DND-41 (cell line): ENCODE data around the gene SGCD.

Source experiments
- ATAC-seq: fragments of 200-7000 bp; cut with Tn5 transposase; 3 replicates; pipeline ENCODE4 v1.9.1; 2021; ENCODE audit warnings: low read depth; ENCODE audit not compliant: insufficient read depth
- DNase-seq: peaks from one replicate; pipeline ENCODE4 v3.0.0-alpha.2; 2020
- H2AFZ ChIP-seq: 2 replicates; pipeline ENCODE4 v1.6.0; 2012; ENCODE audit warnings: low read depth, low read length
- H3K27ac ChIP-seq: 2 replicates; pipeline ENCODE4 v1.5.1; 2012; ENCODE audit warnings: low read length, inconsistent platforms
- H3K27me3 ChIP-seq: fragments of 200-600 bp; sonication (generic); 2 replicates; pipeline ENCODE4 v1.6.0; 2012; ENCODE audit warnings: low read length, mild to moderate bottlenecking, inconsistent platforms; ENCODE audit not compliant: insufficient read depth, poor library complexity
- H3K36me3 ChIP-seq: 2 replicates; pipeline ENCODE4 v1.5.1; 2012; ENCODE audit warnings: low read length, inconsistent platforms; ENCODE audit not compliant: insufficient read depth
- H3K4me1 ChIP-seq: 2 replicates; pipeline ENCODE4 v1.5.1; 2012; ENCODE audit warnings: mild to moderate bottlenecking, low read length; ENCODE audit not compliant: insufficient read depth
- H3K4me2 ChIP-seq: 2 replicates; pipeline ENCODE4 v1.6.0; 2012; ENCODE audit warnings: mild to moderate bottlenecking, moderate library complexity, low read length, inconsistent platforms; ENCODE audit not compliant: insufficient read depth
- H3K4me3 ChIP-seq, 2 experiments: fragments of 200-600 bp in 1 of 2; shearing (Covaris generic) in 1 of 2; 2 replicates each; pipeline ENCODE4 v1.5.1; 2012 to 2016; ENCODE audit warnings: inconsistent platforms in 2 of 2, low read length in 2 of 2, mild to moderate bottlenecking in 2 of 2, low read depth in 1 of 2, moderate library complexity in 1 of 2
- H3K79me2 ChIP-seq: 2 replicates; pipeline ENCODE4 v1.6.0; 2012; ENCODE audit warnings: low read length, inconsistent platforms; ENCODE audit not compliant: insufficient read depth
- H3K9ac ChIP-seq: 2 replicates; pipeline ENCODE4 v1.6.0; 2012; ENCODE audit warnings: low read depth, mild to moderate bottlenecking, inconsistent platforms, low read length, moderate library complexity
- H3K9me3 ChIP-seq: 2 replicates; pipeline ENCODE4 v1.5.1; 2012; ENCODE audit warnings: low read length, moderate library complexity, mild to moderate bottlenecking, inconsistent platforms; ENCODE audit not compliant: insufficient read depth, severe bottlenecking
- H4K20me1 ChIP-seq: 2 replicates; pipeline ENCODE4 v1.6.0; 2012; ENCODE audit warnings: low read length; ENCODE audit not compliant: insufficient read depth
- CTCF ChIP-seq: IDR thresholded peaks from 2 replicates; pipeline ENCODE4 v1.5.1; 2012; ENCODE audit warnings: borderline replicate concordance, low read length, moderate library complexity, mild to moderate bottlenecking; ENCODE audit not compliant: poor library complexity, severe bottlenecking; ENCODE audit errors: extremely low read depth
- EZH2 ChIP-seq: IDR thresholded peaks from 3 replicates; pipeline ENCODE4 v1.6.1; 2012; ENCODE audit warnings: borderline replicate concordance, low read depth, mild to moderate bottlenecking, moderate library complexity, low read length, inconsistent platforms; ENCODE audit not compliant: severe bottlenecking

The SGCD gene

GRCh38 chr5:156383510-156384265, 56.7 kb downstream of the SGCD start:
- ATAC-seq (no peak), DNase-seq (no peak)
- no peaks in the 10 kb centered on the region for H3K9me3 ChIP-seq
- H3K4me3 ChIP-seq = no peak overlapping the region
- peaks cover 2% of the 10 kb centered on the region for H3K27me3 ChIP-seq
- H3K4me1 ChIP-seq = no peaks in the 10 kb centered on the region
- H3K4me2 ChIP-seq = no peak overlapping the region
- no peaks in the 10 kb centered on the region for H3K79me2 ChIP-seq
- H2AFZ ChIP-seq = no peak overlapping the region
- no peak overlapping the region for H3K9ac ChIP-seq
- no peak overlapping the region for H3K27ac ChIP-seq
- H3K36me3 ChIP-seq = no peaks in the 10 kb centered on the region
- no peaks in the 10 kb centered on the region for H4K20me1 ChIP-seq
- TF ChIP-seq EZH2 = no peak
- TF ChIP-seq CTCF = no peak

- Histone ChIP-seq H3K27ac (no peak overlapping the region), H3K4me1 (no peaks in the 10 kb centered on the region), H3K27me3 (no peaks in the 10 kb centered on the region), H3K4me2 (no peak overlapping the region), H3K9ac (no peak overlapping the region), H4K20me1 (no peaks in the 10 kb centered on the region), H2AFZ (no peak overlapping the region), H3K79me2 (no peaks in the 10 kb centered on the region), H3K36me3 (no peaks in the 10 kb centered on the region), H3K4me3 (no peak overlapping the region), H3K9me3 (no peaks in the 10 kb centered on the region)
- DNase-seq (no peak), ATAC-seq (no peak)
- TF ChIP-seq EZH2 (no peak), CTCF (no peak)
Measured at GRCh38 chr5:156385416-156385815, 58.5 kb downstream of the SGCD start.

- DNase-seq (no peak), ATAC-seq (no peak)
- H3K36me3 ChIP-seq = no peaks in the 10 kb centered on the region
- no peaks in the 10 kb centered on the region for H3K4me1 ChIP-seq
- H4K20me1 ChIP-seq = no peaks in the 10 kb centered on the region
- H3K4me2 ChIP-seq = no peak overlapping the region
- H3K27ac ChIP-seq = no peak overlapping the region
- H3K9me3 ChIP-seq = no peaks in the 10 kb centered on the region
- no peak overlapping the region for H2AFZ ChIP-seq
- H3K27me3 ChIP-seq = peaks cover 2% of the 10 kb centered on the region
- TF ChIP-seq EZH2 (no peak), CTCF (no peak)
- no peak overlapping the region for H3K4me3 ChIP-seq
- no peak overlapping the region for H3K9ac ChIP-seq
- H3K79me2 ChIP-seq = no peaks in the 10 kb centered on the region
Measured at GRCh38 chr5:156386976-156387375, 60.0 kb downstream of the SGCD start.

DNA sequence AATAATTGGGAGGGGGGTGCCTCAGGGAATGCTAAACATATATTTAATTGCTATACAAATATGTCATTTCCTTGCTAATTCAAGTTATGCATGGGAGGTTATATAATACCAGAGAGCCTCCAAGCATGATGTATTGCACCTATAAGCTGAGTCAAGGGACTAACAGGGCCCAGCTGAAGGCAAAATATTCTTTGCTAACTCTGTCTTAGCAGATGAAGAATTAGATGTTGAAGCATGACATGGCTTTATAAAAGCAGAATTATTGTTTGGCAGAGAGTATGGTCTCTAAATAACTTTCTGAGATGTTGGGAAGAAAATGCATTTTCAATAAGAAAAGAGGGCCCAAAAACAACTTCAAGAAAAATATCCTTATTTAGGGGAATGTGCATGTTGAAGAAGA, 60.4 kb downstream of the SGCD start:
- ATAC-seq = no peak
- no peaks in the 10 kb centered on the region for H3K4me1 ChIP-seq
- no peak overlapping the region for H3K27ac ChIP-seq
- H4K20me1 ChIP-seq = no peaks in the 10 kb centered on the region
- H3K9me3 ChIP-seq = no peaks in the 10 kb centered on the region
- no peak overlapping the region for H3K4me2 ChIP-seq
- no peak overlapping the region for H3K4me3 ChIP-seq
- H3K36me3 ChIP-seq = no peaks in the 10 kb centered on the region
- no peak overlapping the region for H2AFZ ChIP-seq
- H3K27me3 ChIP-seq = peaks cover 2% of the 10 kb centered on the region
- H3K79me2 ChIP-seq = no peaks in the 10 kb centered on the region
- TF ChIP-seq EZH2 (no peak), CTCF (no peak)
- DNase-seq = no peak
- H3K9ac ChIP-seq = no peak overlapping the region
